Testis (tissue), 3 donors: ENCODE measurements around the gene OPCML. TPM values are rescaled to one million over a fixed set of nuclear protein-coding genes. Genes with fewer than 3 reads are reported as not detected.
A peak's percentile ranks its signal among the peaks of the same experiment; 100 is the strongest.

Experiments used
- DNase-seq: peaks from one replicate; pipeline ENCODE4 v3.0.0-alpha.2; 2019
- H3K27ac ChIP-seq, 2 donors: fragments of 200-600 bp; sonication (generic); one replicate each; pipeline ENCODE4 v1.5.1; 2019
- H3K27me3 ChIP-seq: fragments of 200-600 bp; sonication (generic); one replicate; pipeline ENCODE4 v1.5.1; 2019
- H3K36me3 ChIP-seq: fragments of 200-600 bp; sonication (generic); one replicate; pipeline ENCODE4 v1.5.1; 2017; ENCODE audit warnings: low read depth; ENCODE audit errors: missing control alignments
- H3K4me1 ChIP-seq: fragments of 200-600 bp; sonication (generic); one replicate; pipeline ENCODE4 v1.5.1; 2019
- H3K4me3 ChIP-seq, 2 donors: fragments of 200-600 bp; sonication (generic); one replicate each; pipeline ENCODE4 v1.5.1; 2017 to 2019
- H3K9me3 ChIP-seq: fragments of 200-600 bp; sonication (generic); one replicate; pipeline ENCODE4 v1.5.1; 2017
- CTCF ChIP-seq, 3 experiments: fragments of 450-650 bp in 2 of 3; fragments of 200-600 bp in 1 of 3; sonication (generic) in 1 of 3; IDR thresholded peaks; one replicate each; pipeline ENCODE4 v1.5.1; 2016 to 2019; ENCODE audit warnings: antibody characterized with exemption in 3 of 3, mild to moderate bottlenecking in 2 of 3, moderate library complexity in 1 of 3
- POLR2A ChIP-seq: fragments of 450-650 bp; IDR thresholded peaks from one replicate; pipeline ENCODE4 v1.6.1; 2017; ENCODE audit warnings: antibody characterized with exemption, mild to moderate bottlenecking, moderate library complexity
- WGBS, 2 donors: methylation state at CpG; one replicate each; pipeline ENCODE4 v1.1.5; 2018; 5-methylcytosine and 5-hydroxymethylcytosine counted together
- intact Hi-C: fragments of 100-400 bp; cut with DNase I; formaldehyde crosslinking; loops from one replicate; pipeline ENCODE4 v1.15.1; 2023; ENCODE audit warnings: low total_unique reads
- polyA plus RNA-seq: library from polyadenylated mRNA; stranded (reverse); fragments of 350-450 nt; fragmentation: Illumina TruSeq; extraction: RNeasy Lipid Tissue Mini Kit (QIAGEN cat#74804); gene quantifications from one replicate; pipeline ENCODE4 v1.2.3, GENCODE V29; 2014; ENCODE audit warnings: low read depth, low replicate concordance; ENCODE audit not compliant: insufficient read depth
- total RNA-seq, 2 donors: library from RNA; depleted of rRNA; stranded (reverse); fragments of >200 nt; gene quantifications; one replicate each; pipeline ENCODE4 v1.2.3, GENCODE V29; 2016

OPCML gene
- total and polyA plus RNA-seq, 3 donors from 2014 or later = 0.16 to 2.7 (median 0.62) TPM

- intact Hi-C loops = no loop called here
- 74 to 75% methylated on average over 6 of the region's 6 CpGs for whole genome bisulfite sequencing, 2 donors
- Histone ChIP-seq H3K27ac (no peak overlapping the region), H3K4me1 (no peaks in the 10 kb centered on the region), H3K9me3 (no peaks in the 10 kb centered on the region), H3K27me3 (no peaks in the 10 kb centered on the region), H3K36me3 (no peaks in the 10 kb centered on the region), H3K4me3 (no peak overlapping the region)
- no peak for DNase-seq
- TF ChIP-seq CTCF (IDR thresholded peaks at IDR 0.05) = no peak
- TF ChIP-seq POLR2A = no peak
These were observed 1013.0 kb downstream of the OPCML start for GRCh38 chr11:132519241-132519815.

- Histone ChIP-seq H3K27me3 (no peaks in the 10 kb centered on the region), H3K4me1 (no peaks in the 10 kb centered on the region), H3K4me3 (no peak overlapping the region), H3K36me3 (no peaks in the 10 kb centered on the region), H3K27ac (no peak overlapping the region), H3K9me3 (no peaks in the 10 kb centered on the region)
- TF ChIP-seq CTCF (IDR thresholded peaks at IDR 0.05) (no peak), POLR2A (no peak)
- DNase-seq = no peak
- 83 to 85% methylated on average over 3 to 8 of the region's 8 CpGs for WGBS, 2 donors
- intact Hi-C loops = no loop called here
These were observed 1027.7 kb downstream of the OPCML start for GRCh38 chr11:132504501-132505041.

GRCh38 chr11:132501356-132501755 is 1030.9 kb downstream of the OPCML start:
- TF ChIP-seq POLR2A = no peak
- TF ChIP-seq CTCF (IDR thresholded peaks at IDR 0.05) = no peak
- no peak for DNase-seq
- H3K4me1 ChIP-seq = no peaks in the 10 kb centered on the region
- H3K27me3 ChIP-seq = no peaks in the 10 kb centered on the region
- H3K4me3 ChIP-seq = no peak overlapping the region
- no peaks in the 10 kb centered on the region for H3K9me3 ChIP-seq
- 89 to 94% methylated on average over 4 of the region's 4 CpGs for WGBS, 2 donors
- H3K36me3 ChIP-seq = no peaks in the 10 kb centered on the region
- intact Hi-C loops = no loop called here
- no peak overlapping the region for H3K27ac ChIP-seq

GRCh38 chr11:132499661-132500060 is 1032.6 kb downstream of the OPCML start:
- no peaks in the 10 kb centered on the region for H3K27me3 ChIP-seq
- intact Hi-C loops = no loop called here
- no peaks in the 10 kb centered on the region for H3K36me3 ChIP-seq
- no peak for TF ChIP-seq CTCF (IDR thresholded peaks at IDR 0.05)
- no peaks in the 10 kb centered on the region for H3K4me1 ChIP-seq
- no peak overlapping the region for H3K27ac ChIP-seq
- 40 to 55% methylated on average over 3 of the region's 3 CpGs for WGBS, 2 donors
- H3K9me3 ChIP-seq = no peaks in the 10 kb centered on the region
- H3K4me3 ChIP-seq = no peak overlapping the region
- no peak for DNase-seq

GRCh38 chr11:132496341-132496740 is 1036.0 kb downstream of the OPCML start:
- H3K27ac ChIP-seq = no peak overlapping the region
- DNase-seq = peak; percentile 26
- no peaks in the 10 kb centered on the region for H3K36me3 ChIP-seq
- H3K4me3 ChIP-seq = no peak overlapping the region
- no peaks in the 10 kb centered on the region for H3K27me3 ChIP-seq
- no peaks in the 10 kb centered on the region for H3K9me3 ChIP-seq
- TF ChIP-seq CTCF (IDR thresholded peaks at IDR 0.05) = no peak
- TF ChIP-seq POLR2A = no peak
- intact Hi-C loops = no loop called here
- H3K4me1 ChIP-seq = no peaks in the 10 kb centered on the region
